ENCODE measurements around the gene ALCAM.

The ALCAM gene

DNA sequence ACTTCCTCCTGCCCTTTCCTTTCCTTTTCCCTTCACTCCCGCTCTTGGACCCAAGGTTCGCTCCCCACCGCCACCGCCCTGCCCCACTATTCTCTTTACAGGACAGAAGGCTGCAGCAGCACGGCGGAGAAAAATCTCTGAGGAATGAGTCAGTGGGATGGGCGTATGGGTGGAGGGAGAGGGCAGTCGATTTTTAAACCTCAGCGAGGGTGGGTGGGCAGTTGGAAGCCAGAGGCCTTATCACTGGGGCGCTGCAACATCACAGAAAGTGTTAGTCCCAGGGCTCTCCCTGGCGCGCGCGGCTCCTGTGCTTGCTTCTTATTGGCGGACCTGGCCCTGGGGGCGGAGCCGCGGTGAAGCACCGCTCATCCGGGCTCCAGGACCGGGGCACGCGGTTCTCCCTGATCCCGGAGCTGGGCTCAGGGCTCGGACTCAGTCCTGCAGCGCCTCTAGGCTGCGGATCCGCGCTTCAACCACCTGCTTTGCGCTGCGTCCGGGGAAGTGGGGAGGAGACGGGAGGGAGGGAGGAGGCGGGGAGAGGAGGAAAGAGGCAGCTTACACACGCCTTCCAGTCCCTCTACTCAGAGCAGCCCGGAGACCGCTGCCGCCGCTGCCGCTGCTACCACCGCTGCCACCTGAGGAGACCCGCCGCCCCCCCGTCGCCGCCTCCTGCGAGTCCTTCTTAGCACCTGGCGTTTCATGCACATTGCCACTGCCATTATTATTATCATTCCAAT, at the start of gene ALCAM:
Gene ALCAM (plus strand): TSS at position 584 of the 737 bp plus-strand sequence.
- DNase-seq, result peak; percentile 86 to 90

DNA sequence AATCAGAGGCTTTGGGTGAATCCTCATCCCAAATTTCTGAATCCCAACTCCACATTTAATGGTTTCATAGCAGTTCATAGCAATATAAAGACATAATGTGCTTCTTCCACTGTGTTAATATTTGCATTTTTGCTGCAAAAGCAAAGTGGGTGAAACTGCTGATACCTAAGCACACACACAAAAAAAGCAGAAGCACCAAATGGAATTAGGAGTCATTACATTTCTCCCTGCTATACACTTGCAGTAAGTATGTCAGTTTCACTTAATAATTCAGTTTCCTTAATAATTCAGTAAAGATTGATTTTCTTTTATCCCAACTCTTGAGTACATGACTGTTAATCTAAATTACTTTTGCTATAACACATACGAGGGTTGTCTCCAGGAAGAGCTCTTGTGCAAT, 48.9 kb upstream of the ALCAM start:
- no peak for DNase-seq

DNA sequence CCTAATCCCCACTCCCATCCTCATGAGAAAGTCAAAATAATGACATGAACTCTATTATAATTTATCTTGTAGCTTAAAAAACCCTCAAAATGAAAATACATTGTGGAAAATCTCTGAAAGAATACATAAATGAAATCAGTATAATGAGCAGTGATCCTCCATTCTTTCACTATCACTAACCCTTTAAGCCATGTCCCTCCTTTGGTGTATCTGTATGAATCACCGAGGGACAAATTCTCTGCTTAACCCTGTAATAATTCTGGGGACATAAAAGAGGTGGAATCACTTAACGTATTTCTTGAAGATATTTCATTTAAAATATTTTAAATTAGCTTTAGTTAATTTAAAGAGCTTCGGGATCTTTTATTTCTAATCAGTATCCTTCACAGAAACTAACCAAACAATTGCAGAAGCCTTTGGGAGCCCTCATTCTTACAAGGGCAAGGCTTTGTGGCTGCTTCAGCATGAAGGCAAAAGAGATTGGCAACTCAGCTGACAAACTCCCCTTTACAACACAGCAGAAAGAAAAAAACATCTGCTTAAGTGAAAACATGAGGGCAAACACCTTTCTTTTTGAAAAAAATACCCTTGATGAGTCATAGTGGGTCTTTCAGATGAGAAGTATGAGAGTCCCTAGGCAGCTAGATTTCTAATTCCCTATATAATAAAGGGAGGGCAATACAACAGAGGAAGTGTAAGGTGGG, 44.0 kb upstream of the ALCAM start:
- no peak for DNase-seq

DNA sequence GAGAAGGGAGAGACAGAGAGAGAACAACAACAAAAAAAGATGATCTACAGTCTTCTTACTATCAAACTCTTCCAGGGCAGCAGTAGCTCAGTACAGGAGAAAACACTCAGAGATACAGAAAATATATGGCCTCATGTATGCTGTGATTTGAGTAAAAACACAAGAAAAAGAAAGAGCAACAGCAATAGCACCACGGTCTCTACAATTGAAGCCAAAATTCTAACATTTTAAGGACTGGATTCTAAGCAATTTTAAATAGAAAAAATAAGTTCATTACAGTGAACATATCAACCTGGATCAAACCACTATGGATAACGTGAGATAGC, 43.5 kb upstream of the ALCAM start:
- DNase-seq, result no peak

DNA sequence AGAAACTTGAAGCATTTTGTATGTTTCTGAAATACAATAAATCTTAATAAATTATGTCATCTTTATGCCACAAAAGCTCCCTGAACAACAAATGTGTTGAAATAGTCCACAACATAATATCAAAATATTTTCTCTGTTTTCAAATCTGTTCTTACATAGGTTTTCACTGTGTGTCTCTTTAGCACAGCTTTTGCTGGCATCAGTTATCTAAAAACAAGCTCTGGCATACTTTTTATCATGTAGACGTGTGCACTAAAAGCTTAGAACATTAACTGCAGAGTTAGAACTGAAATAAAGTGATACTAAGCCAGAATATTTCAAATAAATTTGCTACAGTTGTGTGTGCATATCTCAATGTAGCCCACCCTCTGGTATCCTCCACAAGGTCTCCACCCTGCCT, 41.8 kb upstream of the ALCAM start:
- no peak for DNase-seq

DNA sequence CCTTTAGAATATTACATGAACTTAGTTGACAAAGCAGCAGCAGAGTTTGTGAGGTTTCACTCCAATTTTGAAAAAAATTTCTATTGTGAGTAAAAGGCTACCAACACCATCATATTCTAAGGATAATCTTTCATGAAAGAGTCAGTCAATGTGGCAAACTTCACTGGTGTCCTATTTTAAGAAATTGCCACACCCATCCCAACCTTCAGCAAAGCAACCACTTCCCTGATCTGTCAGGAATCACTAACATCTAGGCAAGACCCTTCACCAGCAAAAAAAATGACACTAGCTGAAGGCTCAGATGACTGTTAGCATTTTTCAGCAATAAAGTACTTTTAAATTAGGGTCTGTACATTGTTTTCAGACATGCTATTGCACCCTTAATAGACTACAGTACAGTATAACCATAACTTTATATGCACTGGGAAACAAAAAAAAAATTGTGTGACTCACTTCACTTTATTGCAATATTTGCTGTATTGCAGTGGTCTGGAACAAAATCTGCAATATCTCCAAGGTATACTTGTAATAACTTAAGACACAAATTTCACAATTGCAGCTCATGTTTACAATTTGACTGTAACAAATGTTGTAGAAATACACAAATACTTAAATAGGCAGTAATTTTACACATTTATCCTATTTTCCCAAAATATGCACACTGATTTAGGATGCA, 38.9 kb upstream of the ALCAM start:
- no peak for DNase-seq

DNA sequence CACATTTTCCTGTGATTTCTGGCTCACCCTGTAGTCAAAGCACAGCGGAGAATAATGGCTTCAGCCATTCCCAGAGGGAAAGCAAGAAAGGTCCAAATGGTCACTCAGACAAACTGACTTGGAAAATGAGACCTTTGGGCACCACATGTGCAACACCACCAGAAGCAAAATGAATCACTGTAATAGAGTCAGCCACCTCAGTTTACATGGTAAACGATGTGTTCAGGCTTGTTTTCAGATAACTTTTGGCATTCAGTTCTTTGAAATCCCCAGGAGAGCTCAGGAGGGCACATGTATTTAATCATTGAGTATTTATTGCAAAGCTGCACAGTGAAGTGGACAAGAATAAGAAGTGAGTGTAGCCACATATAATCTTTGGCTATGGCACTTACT, 38.4 kb upstream of the ALCAM start:
- DNase-seq, result no peak

DNA sequence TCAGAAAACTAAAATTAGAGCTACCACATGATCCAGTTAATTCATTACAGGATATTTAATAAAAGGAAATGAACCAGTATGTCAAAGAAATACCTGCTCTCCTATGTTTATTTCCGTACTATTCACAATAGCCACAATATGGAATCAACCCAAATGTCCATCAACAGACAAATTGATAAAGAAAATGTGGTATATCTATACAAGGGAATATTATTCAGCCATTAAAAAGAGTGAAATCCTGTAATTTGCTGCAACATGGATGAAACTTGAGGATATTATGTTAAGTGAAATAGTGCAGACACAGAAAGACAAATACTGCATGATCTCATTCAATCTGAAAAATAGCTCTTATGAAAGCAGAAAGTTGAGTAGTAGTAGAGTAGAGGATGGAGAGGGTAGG, 33.7 kb upstream of the ALCAM start:
- no peak for DNase-seq

DNA sequence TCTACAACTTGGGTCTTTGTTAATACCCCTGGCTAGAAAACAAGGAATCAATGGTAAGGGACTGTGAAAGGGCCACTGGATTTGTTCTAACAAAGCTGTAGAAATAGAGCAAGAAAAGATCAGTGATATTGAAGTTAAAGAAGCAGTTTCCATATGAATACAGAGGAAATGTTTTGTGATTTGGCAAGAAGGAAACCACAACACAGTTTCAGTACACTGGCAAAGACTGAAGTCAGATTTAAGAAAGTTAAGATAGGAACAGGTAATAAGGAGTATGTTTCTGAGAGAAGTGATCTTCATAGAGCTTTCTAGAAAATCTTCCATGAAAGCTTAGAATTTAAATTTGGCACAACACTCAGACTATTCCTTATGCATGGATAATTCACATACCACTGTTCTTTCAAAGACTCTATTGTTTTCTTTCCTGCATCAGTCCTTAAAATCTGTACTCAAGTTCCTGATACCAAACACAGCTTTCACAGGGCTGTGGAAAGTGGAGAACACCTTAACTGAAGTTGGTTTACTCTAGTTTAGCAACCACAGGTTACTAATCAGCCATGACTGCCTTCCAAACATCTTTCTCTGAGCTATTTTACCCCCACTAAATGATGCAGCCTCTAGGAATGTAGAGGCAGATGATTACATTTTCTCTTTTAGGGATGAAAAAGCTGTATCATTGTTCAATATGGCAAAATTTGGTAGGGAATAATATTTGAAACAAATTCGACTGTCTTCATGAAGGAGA, 32.4 kb upstream of the ALCAM start:
- no peak for DNase-seq

DNA sequence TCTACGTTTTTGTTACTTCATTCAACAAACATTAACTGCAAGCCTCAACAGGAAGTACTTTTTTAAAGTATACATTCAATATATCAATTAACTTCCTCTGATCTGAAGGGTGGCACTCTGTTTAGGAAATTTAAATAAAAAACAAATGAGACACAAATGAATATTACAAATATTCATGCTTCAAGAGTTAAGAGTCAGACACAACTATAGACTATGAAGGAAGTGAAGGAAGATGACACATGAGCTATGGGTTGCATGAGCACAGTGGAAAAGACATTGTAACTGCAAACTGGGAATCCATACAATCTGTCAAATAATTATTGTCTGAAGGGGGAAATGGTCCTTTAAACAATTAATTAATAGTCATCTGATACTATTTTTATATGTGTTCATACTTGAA, 26.8 kb upstream of the ALCAM start:
- DNase-seq, result no peak

DNA sequence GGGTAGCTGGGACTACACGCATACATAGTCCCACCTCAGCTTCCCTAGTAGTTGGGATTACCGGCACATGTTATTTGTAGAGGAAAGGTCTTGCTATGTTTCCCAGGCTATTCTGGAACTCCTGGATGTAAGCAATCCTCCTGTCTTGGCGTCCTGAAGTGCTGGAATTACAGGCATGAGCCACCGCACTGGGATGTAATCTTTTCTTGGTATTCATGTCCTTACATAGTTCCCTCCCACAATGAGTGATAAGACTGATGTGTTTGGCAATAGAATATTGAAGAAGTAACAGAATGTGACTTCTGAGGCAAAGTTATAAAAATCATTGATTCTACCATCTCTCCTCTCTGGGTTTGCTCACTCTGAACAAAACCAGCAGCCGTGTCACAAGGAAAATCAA, 22.7 kb upstream of the ALCAM start:
- DNase-seq, result no peak

DNA sequence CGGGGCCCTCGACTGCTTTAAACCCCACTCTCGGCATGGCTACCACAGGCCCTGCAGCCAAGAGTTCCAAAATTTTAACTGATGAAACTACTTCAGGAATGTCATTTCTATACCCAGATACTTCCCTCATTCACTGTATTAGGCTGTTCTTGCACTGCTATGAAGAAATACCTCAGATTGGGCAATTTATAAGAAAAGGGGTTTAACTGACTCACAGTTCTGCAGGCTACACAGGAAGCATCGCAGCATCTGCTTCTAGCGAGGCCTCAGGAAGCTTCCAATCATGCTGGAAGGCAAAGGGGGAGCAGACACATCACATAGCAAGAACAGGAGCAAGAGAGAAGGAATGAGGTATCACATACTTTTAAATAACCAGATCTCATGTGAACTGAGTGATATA, 21.6 kb upstream of the ALCAM start:
- no peak for DNase-seq

DNA sequence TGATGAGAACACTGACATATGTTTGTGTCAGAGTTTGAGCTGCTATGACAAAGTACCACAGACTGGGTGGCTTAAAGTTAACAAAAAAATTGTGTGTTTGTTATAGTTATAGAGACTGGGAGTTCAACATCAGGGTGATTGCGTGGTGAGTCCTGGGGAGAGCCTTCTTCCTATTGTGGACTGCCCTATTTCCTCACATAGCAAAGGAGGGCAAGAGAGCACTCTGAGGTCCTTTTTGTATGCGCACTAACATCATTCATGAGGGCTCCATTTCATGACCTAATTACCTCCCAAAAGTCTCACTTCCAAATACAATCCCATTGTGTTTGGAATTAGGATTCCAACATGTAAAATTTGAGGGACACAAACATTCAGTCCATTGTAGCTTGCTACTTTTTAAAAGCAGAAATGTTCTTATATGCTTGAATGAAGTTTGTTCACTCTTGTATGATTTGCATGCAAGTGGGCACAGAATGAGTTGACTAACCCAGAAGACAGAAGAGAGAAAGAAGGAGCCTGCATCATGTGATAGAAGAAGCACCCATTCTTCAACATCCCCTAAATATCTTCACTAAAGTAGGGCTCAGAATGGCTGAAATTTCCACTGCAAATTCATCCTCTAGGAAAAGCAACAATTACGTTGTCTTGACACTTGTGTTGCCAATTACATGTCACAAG, 18.9 kb upstream of the ALCAM start:
- DNase-seq, result no peak

DNA sequence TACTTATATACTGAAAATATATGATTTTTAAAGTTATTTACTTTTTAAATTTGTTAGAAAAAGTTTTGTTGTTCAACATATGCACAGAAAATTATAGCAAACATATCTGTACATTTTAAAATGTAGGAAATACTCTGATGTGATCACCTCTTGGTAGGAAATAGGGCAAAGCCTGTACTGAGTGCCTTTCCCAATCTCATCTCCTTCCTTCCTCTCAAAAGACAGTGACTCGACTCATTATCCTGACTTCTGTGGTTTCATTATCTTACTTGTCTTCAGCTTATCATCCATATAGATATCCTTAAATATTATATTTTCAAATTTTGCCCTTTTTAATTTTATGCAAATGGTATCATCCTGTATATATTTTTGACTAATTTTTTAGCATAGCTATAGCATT, 18.4 kb upstream of the ALCAM start:
- DNase-seq, result no peak

DNA sequence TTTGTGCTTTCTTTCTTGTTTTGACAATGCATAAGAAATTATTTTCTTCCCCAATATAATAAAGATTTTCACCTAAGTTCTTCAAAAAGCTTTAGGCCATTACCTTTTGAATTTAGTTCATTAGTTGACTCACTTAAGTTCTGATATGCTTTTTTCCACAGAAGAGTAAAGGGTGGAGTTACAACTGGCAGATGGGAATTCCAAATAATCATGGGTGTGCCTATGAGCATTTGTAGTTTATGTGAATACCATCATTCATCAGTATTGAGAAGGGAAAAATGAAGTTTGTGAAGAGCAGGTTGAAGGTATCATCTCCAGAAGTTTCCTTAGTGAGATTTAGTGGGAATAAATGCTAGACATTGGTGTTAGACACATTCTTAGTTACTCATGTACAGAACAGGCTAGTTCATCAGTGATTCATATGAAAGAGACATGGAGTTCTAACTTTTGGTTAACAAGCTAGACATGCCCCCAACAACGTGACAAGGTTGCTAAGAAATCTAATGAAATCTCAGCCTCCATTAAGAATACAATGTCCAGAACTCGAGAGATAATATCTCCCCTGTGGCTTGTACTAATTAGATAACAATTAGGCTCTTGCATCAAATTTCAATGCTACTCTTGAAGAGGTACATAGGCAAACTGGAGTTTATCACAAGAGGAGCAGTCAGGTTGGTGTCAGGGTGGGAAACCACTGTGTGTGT, 16.9 kb upstream of the ALCAM start:
- no peak for DNase-seq

DNA sequence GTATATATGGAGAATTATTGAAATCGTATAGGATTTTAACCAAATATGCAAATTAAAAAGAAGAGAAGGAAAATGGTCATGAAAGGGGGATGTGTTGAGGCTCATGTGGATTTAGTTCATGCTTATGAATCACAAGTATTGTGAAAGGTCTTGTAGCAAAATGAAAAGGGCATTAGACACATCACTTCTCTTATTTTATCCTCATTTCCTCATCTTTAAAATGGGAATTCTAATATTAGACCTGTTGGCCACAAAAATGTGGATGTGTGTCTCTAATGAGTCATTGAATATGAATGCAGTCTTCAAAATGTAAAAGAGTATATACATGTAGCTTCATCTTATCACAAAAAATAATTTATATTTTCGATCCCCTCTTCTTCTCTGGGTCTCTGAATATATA, 14.9 kb upstream of the ALCAM start:
- no peak for DNase-seq

DNA sequence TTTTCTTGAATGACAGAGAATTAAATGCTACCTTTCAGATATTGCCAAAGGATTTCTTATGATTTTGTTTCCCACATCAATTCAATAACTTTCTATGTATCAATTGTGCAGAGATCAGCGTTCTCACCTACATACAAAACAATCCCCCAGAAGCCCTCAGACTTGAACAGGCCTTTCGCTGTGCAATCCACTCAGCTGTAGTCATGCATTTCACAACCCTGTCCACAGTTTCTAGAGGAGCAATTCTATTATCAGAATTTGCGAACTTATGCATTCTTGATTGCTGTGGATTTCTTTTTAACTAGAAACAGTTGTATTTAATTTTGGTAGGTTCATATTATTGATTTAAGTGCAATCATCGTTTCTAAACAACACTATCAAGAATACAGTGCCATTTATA, 13.7 kb upstream of the ALCAM start:
- DNase-seq, result no peak

DNA sequence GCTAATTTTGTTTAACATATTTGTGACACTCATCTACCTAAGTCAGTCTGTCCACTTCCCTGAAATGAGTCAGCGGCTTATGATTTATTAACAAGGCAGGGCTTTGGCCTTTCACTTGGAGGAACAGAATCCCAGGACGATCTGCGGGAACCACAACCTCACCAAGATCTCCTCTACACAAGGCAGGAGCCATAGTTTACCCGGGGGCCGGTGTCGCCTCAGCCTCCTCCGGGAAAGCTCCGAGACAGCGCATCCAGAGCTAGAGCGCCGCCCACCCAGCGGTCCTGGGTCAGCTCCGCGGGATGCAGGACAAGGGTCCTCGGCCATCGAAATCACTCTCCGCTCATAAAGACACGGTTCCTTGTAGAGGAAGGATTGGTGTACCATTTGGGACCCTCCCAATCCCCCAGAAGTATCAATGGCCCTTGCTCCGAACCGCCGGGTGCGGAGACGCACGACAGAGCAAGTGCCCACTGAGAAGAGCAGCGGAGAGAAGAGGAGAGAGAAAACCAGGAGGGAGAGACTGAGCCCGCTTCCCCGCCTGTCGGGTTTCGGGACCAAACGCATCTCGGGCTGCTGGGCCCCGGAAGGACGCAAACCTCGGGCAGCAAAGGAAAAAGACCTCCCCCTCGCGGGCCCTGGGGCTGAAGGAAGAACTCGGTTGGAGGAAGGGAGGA, 13.1 kb upstream of the ALCAM start:
- no peak for DNase-seq

DNA sequence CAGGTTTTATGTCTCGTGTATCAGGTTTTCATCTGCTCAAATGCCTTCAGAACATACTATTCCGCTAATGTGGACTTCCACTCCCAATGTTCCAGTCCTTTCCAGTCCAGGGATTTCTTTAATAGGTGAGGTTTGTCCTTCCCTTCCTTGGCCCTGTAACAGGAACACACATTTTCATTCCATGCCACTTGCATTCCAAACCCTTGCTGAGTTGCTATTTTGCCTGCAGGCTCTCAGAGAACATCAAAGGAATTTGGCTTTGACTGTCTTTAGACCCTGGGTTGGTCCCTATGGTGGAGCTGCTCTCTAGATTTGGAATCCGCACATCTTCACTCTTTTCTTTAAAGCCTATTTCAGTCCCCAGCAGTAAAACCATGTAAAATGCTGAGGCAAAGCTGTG, 12.3 kb upstream of the ALCAM start:
- DNase-seq, result no peak

DNA sequence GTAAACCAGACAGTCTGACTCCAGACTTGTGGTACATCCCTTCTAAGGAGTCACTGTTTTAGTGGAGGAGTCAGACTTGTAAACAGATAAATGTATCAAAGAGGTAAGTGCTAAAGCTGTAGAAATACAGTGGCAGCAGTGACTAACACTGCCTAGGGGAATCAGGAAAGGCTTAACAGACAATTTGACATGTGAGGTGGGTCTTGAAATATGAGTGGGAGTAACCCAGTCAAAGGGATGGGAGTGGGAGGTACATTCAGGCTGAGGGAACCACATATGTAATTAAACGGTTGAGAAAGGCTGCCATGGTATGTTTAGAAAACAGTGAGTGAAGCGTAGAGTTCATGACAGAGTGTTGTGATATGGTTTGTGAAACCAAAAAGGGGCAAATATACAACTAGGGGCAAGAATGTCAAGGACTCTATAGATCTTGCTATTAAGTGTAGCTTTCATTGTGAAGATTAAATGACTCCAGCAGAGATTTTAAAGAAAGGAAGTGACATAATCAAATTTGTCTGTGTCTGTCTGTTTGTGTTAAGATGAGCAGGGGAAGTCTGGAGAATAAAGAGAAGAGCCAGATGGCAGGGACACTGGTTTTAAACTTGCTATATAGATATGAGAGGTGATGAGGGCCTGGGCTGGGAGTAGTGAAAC, 11.2 kb upstream of the ALCAM start:
- DNase-seq, result no peak

DNA sequence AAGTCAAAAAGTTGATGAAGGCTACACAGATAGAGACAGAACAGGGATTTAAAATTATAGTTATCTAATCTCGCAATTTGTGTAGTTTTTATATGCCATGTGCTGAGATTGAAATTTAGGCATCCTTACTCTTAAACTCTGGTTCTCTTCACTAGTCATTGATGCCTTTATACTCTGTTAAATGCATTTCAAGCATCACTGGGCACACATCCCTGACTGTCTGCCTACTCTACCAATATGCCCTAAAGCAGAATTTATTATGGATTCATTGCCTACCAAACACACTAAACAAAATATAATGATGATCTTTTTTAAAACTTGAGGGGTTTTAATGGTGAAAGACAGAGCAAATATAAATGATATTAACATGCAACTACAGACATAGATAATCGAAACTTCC, 10.3 kb upstream of the ALCAM start:
- DNase-seq, result no peak
